Erythroblast (primary cell): ENCODE results near the gene XRCC1.

ENCODE experiments used
- GATA1 ChIP-seq: IDR thresholded peaks from 2 replicates; pipeline ENCODE4 v1.6.1; 2011; ENCODE audit warnings: low read depth, mild to moderate bottlenecking, control low read depth, low read length, moderate library complexity
- POLR2A ChIP-seq: IDR thresholded peaks from 2 replicates; pipeline ENCODE4 v1.6.1; 2011; ENCODE audit warnings: mild to moderate bottlenecking, low read length

DNA sequence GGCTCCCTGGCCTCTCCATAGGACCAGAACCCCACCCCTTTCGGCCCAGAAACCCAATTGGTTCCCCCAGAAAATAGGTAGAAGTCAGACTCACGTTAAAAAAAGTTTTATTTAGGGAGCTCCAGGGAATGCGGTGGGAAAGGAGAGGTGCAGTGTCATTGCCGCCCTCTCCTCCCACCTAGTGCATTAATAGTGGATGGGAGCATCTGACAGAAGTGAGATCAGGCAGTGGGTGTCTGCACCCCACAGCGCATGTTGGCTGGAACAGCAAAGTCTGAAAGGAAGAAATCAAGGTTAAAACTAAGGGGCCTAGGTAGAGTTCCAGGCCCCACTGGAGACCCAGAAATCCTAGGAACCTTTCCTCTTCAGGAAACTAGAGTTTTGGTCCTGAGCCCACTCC, 68.7 kb downstream of the XRCC1 start:
- TF ChIP-seq POLR2A (no peak), GATA1 (no peak)
